ENCODE results near the gene IL21R. TPM values are rescaled to one million over a fixed set of nuclear protein-coding genes. Genes with fewer than 3 reads are reported as not detected.

The IL21R gene
- total and polyA plus RNA-seq, 9 of the 15 experiments (the other 6 are each of a cell fraction or from before 2014, with no cell fraction given): 0.04 to 0.34 (median 0.18) TPM; not detected in 1

GRCh38 chr16:27474041-27474440 lies 72.1 kb downstream of the IL21R start:
- intact Hi-C loops (cut with micrococcal nuclease) (no loop called here), in situ Hi-C loops (cut with MboI) (no loop called here)
- POLR2A ChIA-PET: no interaction called here
- WGBS (ENCODE audit: insufficient coverage, low coverage, missing lambda C conversion rate): 93% methylated on average over 9 of the region's 9 CpGs
- no peak overlapping the region for H2AFZ ChIP-seq (ENCODE audit: low read depth, low read length)
- 0 out of 2 replicates have a peak, but pooled peaks cover 5% of the 10 kb centered on the region for H4K20me1 ChIP-seq (replicated peaks; ENCODE audit: control insufficient read depth, insufficient read depth, low read length)
- CTCF ChIA-PET (ENCODE audit: low intra/inter-chr PET ratio): no interaction called here
- no peaks in the 10 kb centered on the region for H3K9me3 ChIP-seq (replicated peaks; ENCODE audit: control insufficient read depth, insufficient read depth, low read depth, low read length)
- H3K79me2 ChIP-seq (ENCODE audit: control insufficient read depth, insufficient read depth, low read length): no peaks in the 10 kb centered on the region
- DNase-seq (ENCODE audit: extremely low read depth in 1 of 4, low spot score in 3 of 4): no peak
- no TSS peak for BruUV-seq (replicated peaks)
- no peak for FAIRE-seq
- no peak for TF ChIP-seq HIVEP1 (CRISPR knock-in tag; IDR thresholded peaks at IDR 0.05)
- TF ChIP-seq ESRRA (IDR thresholded peaks at IDR 0.05; ENCODE audit: borderline replicate concordance, low read depth): no peak
- no peak for TF ChIP-seq SMARCA5 (IDR thresholded peaks at IDR 0.05)
- no peak for TF ChIP-seq MAFG (tag; conservative IDR thresholded peaks at IDR 0.05)
- TF ChIP-seq DACH1 (IDR thresholded peaks at IDR 0.05; ENCODE audit: partially characterized antibody): no peak
- no peak for TF ChIP-seq TFAP4 (CRISPR knock-in tag; IDR thresholded peaks at IDR 0.05; ENCODE audit: borderline replicate concordance)
- H3K4me1 ChIP-seq (replicated peaks in 1 of 2; ENCODE audit: control insufficient read depth in 2 of 2, insufficient read depth in 2 of 2, low read length in 2 of 2): peaks cover 8 to 23% of the 10 kb centered on the region in 2 experiments; a peak in 4 of 5 replicates
- H3K36me3 ChIP-seq (ENCODE audit: control insufficient read depth, insufficient read depth, low read length): peaks cover 94% of the 10 kb centered on the region; the same call in 2 of the 3 replicates
- H3K4me2 ChIP-seq (ENCODE audit: insufficient read depth, low read length): no peak overlapping the region
- H3K27ac ChIP-seq (ENCODE audit: extremely low read depth, low read depth, low read length): no peak overlapping the region
- H3K27me3 ChIP-seq (ENCODE audit: control insufficient read depth in 2 of 2, insufficient read depth in 2 of 2, low read length in 2 of 2): no peaks in the 10 kb centered on the region
- no peak for ATAC-seq
- H3K9ac ChIP-seq (ENCODE audit: insufficient read depth in 1 of 2, low read depth in 2 of 2, low read length in 2 of 2): no peak overlapping the region
- no peak overlapping the region for H3K4me3 ChIP-seq
- H3K9me1 ChIP-seq (ENCODE audit: control insufficient read depth, insufficient read depth, low read length): no peaks in the 10 kb centered on the region
